A549 (cell line): ENCODE data around the gene FSD2. TPM values are rescaled to one million over a fixed set of nuclear protein-coding genes. Genes with fewer than 3 reads are reported as not detected.

Experiments used
- ATAC-seq, 2 experiments: fragments of 200-7000 bp in 1 of 2; fragments of >200 bp in 1 of 2; cut with Nextera tagmentation in 1 of 2; cut with Tn5 transposase in 1 of 2; 3 replicates each; pipeline versions ENCODE4 v1.8.0 to v1.9.1; 2018 to 2020; ENCODE audit warnings: mild to moderate bottlenecking in 1 of 2, moderate library complexity in 1 of 2
- CTCF ChIA-PET: fragments of 300-600 bp; sonication (Branson Sonifier 250); formaldehyde crosslinking; extraction: SDS; loops from one replicate; lab custom pipeline; 2021; ENCODE audit warnings: antibody characterized with exemption, inconsistent platforms; lab: Yijun Ruan, JAX
- POLR2A ChIA-PET: fragments of 350-600 bp; formaldehyde crosslinking; extraction: SDS; loops from one replicate; lab custom pipeline; 2021; ENCODE audit warnings: antibody characterized with exemption, inconsistent platforms; lab: Yijun Ruan, JAX
- DNase-seq, 2 experiments: peaks; one replicate each; pipeline versions ENCODE4 v3.0.0 to v3.0.0-alpha.2; 2011 to 2016; ENCODE audit warnings: low read depth in 1 of 2, low spot score in 1 of 2
- FAIRE-seq: peaks from 2 replicates; lab custom pipeline; 2011; peaks lifted over from hg19 to GRCh38; lab: Jason Lieb, UNC
- H3K27ac ChIP-seq, 2 experiments: fragments of >200 bp; sonication (Bioruptor Twin); formaldehyde crosslinking; 3 replicates each; pipeline ENCODE4 v1.5.1; 2016 to 2017
- H3K4me1 ChIP-seq: fragments of >200 bp; sonication (Bioruptor Twin); formaldehyde crosslinking; 3 replicates; pipeline ENCODE4 v1.6.1; 2016
- H3K4me2 ChIP-seq: fragments of >200 bp; sonication (Bioruptor Twin); formaldehyde crosslinking; 3 replicates; pipeline ENCODE4 v1.6.1; 2016
- H3K4me3 ChIP-seq: fragments of >200 bp; sonication (Bioruptor Twin); formaldehyde crosslinking; 3 replicates; pipeline ENCODE4 v1.5.1; 2016
- H3K9me3 ChIP-seq: fragments of >200 bp; sonication (Bioruptor Twin); formaldehyde crosslinking; 3 replicates; pipeline ENCODE4 v1.6.1; 2016
- CBX2 ChIP-seq: fragments of 200-600 bp; sonication (generic); IDR thresholded peaks from 2 replicates; pipeline ENCODE4 v1.6.1; 2016; ENCODE audit warnings: low read depth, mild to moderate bottlenecking, borderline replicate concordance
- CHD2 ChIP-seq: fragments of 150-350 bp; IDR thresholded peaks from 2 replicates; pipeline ENCODE4 v1.6.1; 2014; ENCODE audit warnings: low read length; ENCODE audit not compliant: partially characterized antibody
- FOXS1 ChIP-seq: fragments of 250-450 bp; sonication (Bioruptor Pico); IDR thresholded peaks from 2 replicates; pipeline ENCODE4 v1.5.0; 2020; ENCODE audit warnings: mild to moderate bottlenecking, moderate library complexity
- JUN ChIP-seq, 2 experiments: fragments of >200 bp; sonication (Bioruptor Twin); formaldehyde crosslinking; IDR thresholded peaks; 2 replicates in 1 of 2; 3 replicates in 1 of 2; pipeline ENCODE4 v1.6.1; 2016 to 2017
- KDM5A ChIP-seq: fragments of 200-600 bp; sonication (generic); IDR thresholded peaks from 2 replicates; pipeline ENCODE4 v1.6.1; 2016; ENCODE audit warnings: antibody characterized with exemption, mild to moderate bottlenecking
- MAFK ChIP-seq: fragments of 450-650 bp; IDR thresholded peaks from 2 replicates; pipeline ENCODE4 v1.6.1; 2014; ENCODE audit not compliant: partially characterized antibody
- MAZ ChIP-seq: fragments of 150-350 bp; IDR thresholded peaks from 2 replicates; pipeline ENCODE4 v1.6.1; 2014; ENCODE audit warnings: antibody characterized with exemption, low read depth, low read length, borderline replicate concordance
- NR3C1 ChIP-seq: fragments of >200 bp; sonication (Bioruptor Twin); formaldehyde crosslinking; IDR thresholded peaks from 3 replicates; pipeline ENCODE4 v1.6.1; 2017
- RARB ChIP-seq: fragments of 250-450 bp; sonication (Bioruptor Pico); IDR thresholded peaks from 2 replicates; pipeline ENCODE4 v1.8.0; 2021; ENCODE audit warnings: mild to moderate bottlenecking, moderate library complexity
- RCOR1 ChIP-seq: fragments of 150-350 bp; IDR thresholded peaks from 2 replicates; pipeline ENCODE4 v1.6.1; 2014; ENCODE audit warnings: antibody characterized with exemption, low read length, low read depth
- REST ChIP-seq: fragments of 200-600 bp; sonication (generic); IDR thresholded peaks from 2 replicates; pipeline ENCODE4 v1.6.1; 2016; ENCODE audit warnings: antibody characterized with exemption, mild to moderate bottlenecking, moderate library complexity
- SMC3 ChIP-seq: fragments of >200 bp; sonication (Bioruptor Twin); formaldehyde crosslinking; IDR thresholded peaks from 3 replicates; pipeline ENCODE4 v1.6.1; 2018; ENCODE audit warnings: inconsistent platforms
- TFCP2L1 ChIP-seq: fragments of 250-450 bp; sonication (Bioruptor Pico); IDR thresholded peaks from 2 replicates; pipeline ENCODE4 v1.5.0; 2021; ENCODE audit warnings: mild to moderate bottlenecking
- ZFP36 ChIP-seq: fragments of 450-650 bp; IDR thresholded peaks from 2 replicates; pipeline ENCODE4 v1.6.1; 2014; ENCODE audit warnings: borderline replicate concordance; ENCODE audit not compliant: partially characterized antibody
- ZNF302 ChIP-seq: fragments of 250-450 bp; sonication (Bioruptor Pico); IDR thresholded peaks from 2 replicates; pipeline ENCODE4 v1.9.0; 2021; ENCODE audit warnings: inconsistent platforms, mild to moderate bottlenecking, moderate library complexity
- WGBS: methylation state at CpG from one replicate; pipeline ENCODE4 v1.1.6; 2017; ENCODE audit errors: missing lambda C conversion rate; 5-methylcytosine and 5-hydroxymethylcytosine counted together
- polyA plus RNA-seq, 4 experiments: library from polyadenylated mRNA; depleted of rRNA in 3 of 4; stranded (reverse); fragments of >200 nt; fragmentation: RNase III in 1 of 4; extraction: RNeasy Plus Mini Kit Qiagen cat#74134 plus additional on column Dnase treatment in 1 of 4; gene quantifications; 2 replicates in 3 of 4; 3 replicates in 1 of 4; pipeline ENCODE4 v1.2.3, GENCODE V29; 2011 to 2017
- TF ChIP-seq, protein P1 (sequence below): fragments of >200 bp; sonication (Bioruptor Twin); formaldehyde crosslinking; IDR thresholded peaks from 2 replicates; pipeline ENCODE4 v1.6.1; 2016
- TF ChIP-seq, protein P2 (sequence below): fragments of 450-650 bp; IDR thresholded peaks from 2 replicates; pipeline ENCODE4 v1.6.1; 2014; ENCODE audit warnings: antibody characterized with exemption
- TF ChIP-seq, protein P3 (sequence below): fragments of 250-450 bp; sonication (Bioruptor Pico); IDR thresholded peaks from 2 replicates; pipeline ENCODE4 v1.5.0; 2020; ENCODE audit warnings: low read depth, mild to moderate bottlenecking, moderate library complexity
- TF ChIP-seq, protein P4 (sequence below): IDR thresholded peaks from 2 replicates; pipeline ENCODE4 v1.6.1; 2012

Gene FSD2
- polyA plus RNA-seq, 2 of the 4 experiments (the other 2 are of a cell fraction) = not detected

DNA sequence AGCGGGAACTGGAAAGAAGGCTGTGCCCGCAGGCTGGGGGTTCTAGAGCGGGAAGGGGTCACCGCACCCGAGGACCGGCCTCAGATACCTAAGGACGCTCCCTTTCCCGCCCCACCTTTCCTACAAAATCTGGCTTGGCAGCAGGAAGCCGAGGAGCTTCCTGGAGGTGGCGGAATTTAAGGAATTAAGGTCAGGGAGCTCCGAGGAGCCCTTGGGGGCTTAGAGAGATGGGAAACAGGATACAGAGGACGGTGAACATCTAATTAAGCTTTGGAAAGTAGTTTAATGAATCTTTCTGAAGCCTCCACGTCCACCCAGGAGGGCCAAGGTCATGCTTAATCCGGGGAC lies 95.7 kb downstream of the FSD2 start:
- POLR2A ChIA-PET = interaction anchor here (0.7 to 2.7 kb wide), 2 partner anchors 40 to 170 kb away, joined by 3 to 11 read pairs; partner anchors contain the start of gene RPS17
- Histone ChIP-seq H3K27ac (peak overlapping the region in 1 of 2 experiments; percentile 65; a peak in 2 of 6 replicates), H3K4me1 (0 out of 3 replicates have a peak, but pooled peaks cover 4% of the 10 kb centered on the region), H3K4me3 (peak overlapping the region; percentile 82), H3K9me3 (no peaks in the 10 kb centered on the region), H3K4me2 (peak overlapping the region; percentile 97)
- FAIRE-seq (no peak), DNase-seq (no peak), ATAC-seq (no peak)
- CTCF ChIA-PET = interaction anchor here (1.0 to 1.7 kb wide), 3 partner anchors 10 to 302 kb away, joined by 3 read pairs; no protein-coding TSS in a partner anchor
- TF ChIP-seq REST = no peak
- TF ChIP-seq RARB = no peak
- TF ChIP-seq, protein P1, sequence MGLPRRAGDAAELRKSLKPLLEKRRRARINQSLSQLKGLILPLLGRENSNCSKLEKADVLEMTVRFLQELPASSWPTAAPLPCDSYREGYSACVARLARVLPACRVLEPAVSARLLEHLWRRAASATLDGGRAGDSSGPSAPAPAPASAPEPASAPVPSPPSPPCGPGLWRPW = no peak
- TF ChIP-seq, protein P2, sequence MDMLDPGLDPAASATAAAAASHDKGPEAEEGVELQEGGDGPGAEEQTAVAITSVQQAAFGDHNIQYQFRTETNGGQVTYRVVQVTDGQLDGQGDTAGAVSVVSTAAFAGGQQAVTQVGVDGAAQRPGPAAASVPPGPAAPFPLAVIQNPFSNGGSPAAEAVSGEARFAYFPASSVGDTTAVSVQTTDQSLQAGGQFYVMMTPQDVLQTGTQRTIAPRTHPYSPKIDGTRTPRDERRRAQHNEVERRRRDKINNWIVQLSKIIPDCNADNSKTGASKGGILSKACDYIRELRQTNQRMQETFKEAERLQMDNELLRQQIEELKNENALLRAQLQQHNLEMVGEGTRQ = no peak
- TF ChIP-seq ZNF302 (CRISPR knock-in tag) = no peak
- TF ChIP-seq MAZ = no peak
- TF ChIP-seq, protein P3, sequence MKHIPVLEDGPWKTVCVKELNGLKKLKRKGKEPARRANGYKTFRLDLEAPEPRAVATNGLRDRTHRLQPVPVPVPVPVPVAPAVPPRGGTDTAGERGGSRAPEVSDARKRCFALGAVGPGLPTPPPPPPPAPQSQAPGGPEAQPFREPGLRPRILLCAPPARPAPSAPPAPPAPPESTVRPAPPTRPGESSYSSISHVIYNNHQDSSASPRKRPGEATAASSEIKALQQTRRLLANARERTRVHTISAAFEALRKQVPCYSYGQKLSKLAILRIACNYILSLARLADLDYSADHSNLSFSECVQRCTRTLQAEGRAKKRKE (CRISPR knock-in tag) = no peak
- no peak for TF ChIP-seq FOXS1 (CRISPR knock-in tag)
- no peak for TF ChIP-seq SMC3
- no peak for TF ChIP-seq MAFK
- TF ChIP-seq, protein P4, sequence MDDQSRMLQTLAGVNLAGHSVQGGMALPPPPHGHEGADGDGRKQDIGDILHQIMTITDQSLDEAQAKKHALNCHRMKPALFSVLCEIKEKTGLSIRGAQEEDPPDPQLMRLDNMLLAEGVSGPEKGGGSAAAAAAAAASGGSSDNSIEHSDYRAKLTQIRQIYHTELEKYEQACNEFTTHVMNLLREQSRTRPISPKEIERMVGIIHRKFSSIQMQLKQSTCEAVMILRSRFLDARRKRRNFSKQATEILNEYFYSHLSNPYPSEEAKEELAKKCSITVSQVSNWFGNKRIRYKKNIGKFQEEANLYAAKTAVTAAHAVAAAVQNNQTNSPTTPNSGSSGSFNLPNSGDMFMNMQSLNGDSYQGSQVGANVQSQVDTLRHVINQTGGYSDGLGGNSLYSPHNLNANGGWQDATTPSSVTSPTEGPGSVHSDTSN = no peak
- no peak for TF ChIP-seq CBX2
- TF ChIP-seq ZFP36 = no peak
- TF ChIP-seq RCOR1 = no peak
- no peak for TF ChIP-seq JUN (IDR thresholded peaks at IDR 0.05)
- no peak for TF ChIP-seq CHD2
- TF ChIP-seq TFCP2L1 (CRISPR knock-in tag) = no peak
- TF ChIP-seq NR3C1 = no peak
- no peak for TF ChIP-seq KDM5A
- TF ChIP-seq, all 56 proteins: peak for 0
- WGBS = 49% methylated on average over 11 of the region's 14 CpGs
